NCI-H1436 (cell line): ENCODE results near the gene ABR.
"Not testable (repeated sequence)": the region's sequence is repeated elsewhere in the genome, so short reads cannot be mapped to it uniquely, and the experiment has no call there.

Experiments
- DNase-seq: peaks from one replicate; lab custom pipeline; 2025; lab: John Stamatoyannopoulos, UW

The ABR gene

DNA sequence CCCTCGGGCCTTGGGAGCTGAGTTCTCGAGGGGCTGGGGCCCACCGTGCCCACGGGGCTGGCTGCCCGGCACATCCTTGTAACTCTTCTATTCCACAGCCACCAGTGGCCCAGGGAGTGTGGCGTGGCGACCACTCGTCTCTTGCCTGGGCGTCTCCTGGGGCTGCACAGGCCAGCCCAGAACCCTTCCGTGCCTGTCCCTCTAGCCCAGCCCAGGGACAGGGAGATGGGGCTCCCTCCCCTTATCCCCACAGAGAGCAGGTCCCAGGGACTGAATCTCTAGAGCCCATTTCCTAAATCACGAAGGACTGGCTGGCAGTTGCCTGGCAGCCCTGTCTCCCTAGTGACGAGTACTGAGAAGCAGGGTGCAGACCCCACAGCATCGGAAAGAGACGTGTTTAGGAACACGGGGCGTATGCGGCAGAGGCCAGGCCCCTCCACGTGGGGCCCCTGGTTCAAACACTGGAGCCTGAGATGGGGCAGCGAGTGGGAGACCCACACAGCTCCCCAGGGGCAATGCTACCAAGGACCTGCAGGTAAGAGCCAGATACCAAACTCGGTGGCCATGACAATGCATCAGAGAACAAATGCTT, 131.8 kb downstream of the ABR start:
- no peak for DNase-seq

- DNase-seq: no peak
These were observed 132.5 kb downstream of the ABR start for GRCh38 chr17:1047177-1047878.

DNA sequence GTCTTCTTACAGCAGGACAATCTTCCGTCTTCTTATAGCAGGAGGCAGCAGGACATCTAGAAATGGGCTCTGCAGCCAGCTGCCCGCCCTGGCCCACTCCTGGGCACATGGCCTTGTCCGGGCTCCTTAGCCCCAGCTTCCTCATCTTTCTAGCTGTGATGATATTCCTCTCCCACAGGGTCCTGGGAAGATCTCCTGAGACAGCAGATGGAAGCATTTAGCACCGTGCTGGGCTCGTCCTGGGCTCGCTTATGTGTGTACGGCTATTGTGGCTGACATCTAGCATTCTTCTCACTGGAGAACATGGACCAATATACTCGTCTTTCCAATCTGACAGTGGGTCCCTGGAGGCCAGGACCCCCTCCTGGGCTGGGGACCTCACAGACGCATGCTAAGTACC, 134.3 kb downstream of the ABR start:
- no peak for DNase-seq

GRCh38 chr17:1044387-1045009, 135.3 kb downstream of the ABR start:
- DNase-seq: not testable (repeated sequence)

DNA sequence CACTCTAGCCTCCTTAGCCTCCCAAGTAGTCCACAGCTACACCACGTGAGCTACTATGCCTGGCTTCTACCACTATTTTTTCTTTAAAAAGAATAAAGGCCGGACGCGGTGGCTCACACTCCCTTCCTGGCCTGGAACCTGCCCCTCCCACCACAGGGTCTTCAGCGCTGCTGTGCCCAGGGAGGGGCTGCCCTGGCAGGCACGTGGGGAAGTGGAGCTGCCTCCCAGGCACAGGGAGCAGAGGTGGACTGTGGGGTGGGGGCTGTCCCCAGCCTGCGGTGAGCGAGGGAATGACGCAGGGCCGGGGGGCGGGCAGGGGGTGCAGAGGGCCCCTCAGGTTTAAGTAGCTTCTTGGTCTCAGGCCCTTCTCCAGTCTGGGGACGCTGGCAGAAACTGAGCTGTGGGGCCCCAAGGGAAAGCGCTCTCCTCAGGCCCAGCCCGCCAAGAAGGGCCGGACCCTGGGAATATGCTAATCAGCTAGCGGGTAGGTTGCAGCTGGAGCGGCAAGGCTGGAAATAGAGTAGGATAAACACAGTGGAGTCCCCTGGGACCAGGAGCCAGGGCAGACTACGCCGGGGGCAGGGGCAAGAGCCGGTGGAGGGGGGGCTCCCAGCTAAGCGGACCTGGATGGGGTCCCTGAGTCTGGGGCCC, 136.1 kb downstream of the ABR start:
- peak; percentile 35 for DNase-seq

DNA sequence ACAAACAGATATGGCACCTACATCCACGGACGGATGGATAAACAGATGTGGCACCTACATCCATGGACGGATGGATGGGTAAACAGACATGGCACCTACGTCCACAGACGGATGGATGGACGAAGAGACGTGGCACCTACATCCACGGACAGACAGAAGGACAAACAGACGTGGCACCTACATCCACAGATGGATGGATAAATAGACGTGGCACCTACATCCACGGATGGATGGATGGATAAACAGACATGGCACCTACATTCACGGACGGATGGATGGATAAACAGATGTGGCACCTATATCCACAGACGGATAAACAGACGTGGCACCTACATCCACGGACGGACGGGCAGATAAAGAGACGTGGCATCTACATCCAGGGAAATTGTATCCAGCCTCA, 137.3 kb downstream of the ABR start:
- DNase-seq: no peak

- DNase-seq: no peak
These were observed 138.0 kb downstream of the ABR start for GRCh38 chr17:1041746-1042145.

GRCh38 chr17:1040216-1040600, 139.6 kb downstream of the ABR start:
- no peak for DNase-seq

GRCh38 chr17:1039511-1040215, 140.1 kb downstream of the ABR start:
- no peak for DNase-seq

DNA sequence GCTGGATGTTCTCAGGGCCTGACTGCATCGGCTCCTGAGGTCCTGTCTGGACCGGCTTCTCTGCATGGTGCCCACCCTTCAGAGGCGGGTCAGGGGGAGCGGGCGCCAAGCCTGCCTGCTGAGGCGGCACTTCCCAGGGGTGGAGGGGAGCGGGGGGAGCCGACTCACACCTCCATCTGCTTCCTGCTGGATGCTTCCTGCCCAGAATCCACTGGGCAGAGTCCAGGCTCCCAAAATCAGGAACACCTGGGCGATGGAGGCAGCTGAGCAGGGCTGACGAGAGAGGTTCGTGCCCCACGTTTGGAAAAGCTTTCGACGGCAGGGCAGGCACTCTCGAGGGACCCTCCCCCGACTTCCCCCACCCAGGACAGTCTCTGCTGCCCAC, 140.7 kb downstream of the ABR start:
- no peak for DNase-seq

DNA sequence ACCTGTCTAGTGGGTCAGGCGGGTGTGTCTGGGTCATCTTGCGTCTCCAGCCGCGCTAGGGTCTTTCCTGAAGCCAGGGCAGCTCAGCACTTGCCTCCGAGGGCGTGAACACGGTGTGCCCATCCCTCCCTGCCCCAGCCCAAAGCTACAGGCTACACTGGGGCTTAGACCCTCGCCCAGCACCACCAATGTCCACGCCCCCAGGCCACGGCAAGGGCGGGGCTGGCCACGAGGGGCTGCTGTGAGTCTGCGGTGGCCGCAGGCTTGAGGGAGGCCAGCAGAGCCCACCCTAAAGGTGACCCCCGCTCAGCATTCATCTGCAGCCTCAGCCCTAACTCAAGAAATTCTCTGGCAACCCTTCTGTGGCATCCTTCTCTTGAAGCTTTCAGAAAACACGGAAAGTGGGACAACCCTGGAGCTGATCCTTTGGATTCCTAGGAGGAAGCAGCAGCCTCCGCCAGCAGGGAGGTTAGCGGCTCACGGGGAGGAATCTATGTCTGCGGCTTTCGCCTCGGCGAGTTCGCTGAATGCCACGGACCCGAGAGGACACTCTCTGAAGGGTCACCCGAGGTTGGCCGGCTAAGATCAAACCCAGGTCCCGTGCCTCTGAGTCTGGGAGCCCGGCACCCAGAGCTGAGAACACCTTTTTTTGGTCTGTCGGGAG, 141.2 kb downstream of the ABR start:
- DNase-seq: no peak

- no peak for DNase-seq
These were observed 142.4 kb downstream of the ABR start for GRCh38 chr17:1037238-1037879.

GRCh38 chr17:1036845-1037237, 142.9 kb downstream of the ABR start:
- DNase-seq: no peak

- DNase-seq: no peak
These were observed 143.5 kb downstream of the ABR start for GRCh38 chr17:1036171-1036844.

DNA sequence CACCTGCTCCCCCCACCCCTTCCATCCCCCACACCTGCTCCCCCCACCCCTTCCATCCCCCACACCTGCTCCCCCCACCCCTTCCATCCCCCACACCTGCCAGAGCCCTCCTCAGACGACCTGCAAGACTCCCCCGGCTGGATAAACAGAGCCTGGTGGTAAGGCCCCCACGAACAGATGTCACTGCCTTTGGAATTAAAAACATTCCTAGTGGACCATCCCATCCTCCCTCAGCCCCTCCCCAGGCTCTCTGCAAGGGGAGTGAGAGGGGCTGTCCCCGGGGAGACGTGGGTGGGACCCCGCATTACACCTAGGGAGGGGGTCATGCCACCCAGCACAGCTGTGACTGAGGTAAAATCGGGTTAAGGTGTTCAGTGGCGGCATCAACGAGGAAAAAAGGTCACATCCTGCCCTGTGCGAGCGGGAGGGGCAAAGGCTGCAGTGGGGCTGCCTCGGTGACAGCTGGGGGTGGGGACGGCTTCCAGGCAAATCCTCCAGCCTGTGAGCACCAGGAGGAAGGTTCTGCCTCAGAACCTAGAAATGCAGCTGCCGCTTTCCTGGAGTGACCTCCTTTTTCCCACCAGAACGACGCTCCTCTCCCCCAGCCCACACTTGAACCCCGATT, 144.1 kb downstream of the ABR start:
- DNase-seq: no peak

- peak; percentile 56 for DNase-seq
These were observed 145.1 kb downstream of the ABR start for GRCh38 chr17:1034652-1035210.

- DNase-seq: no peak
These were observed 146.3 kb downstream of the ABR start for GRCh38 chr17:1033503-1033902.

DNA sequence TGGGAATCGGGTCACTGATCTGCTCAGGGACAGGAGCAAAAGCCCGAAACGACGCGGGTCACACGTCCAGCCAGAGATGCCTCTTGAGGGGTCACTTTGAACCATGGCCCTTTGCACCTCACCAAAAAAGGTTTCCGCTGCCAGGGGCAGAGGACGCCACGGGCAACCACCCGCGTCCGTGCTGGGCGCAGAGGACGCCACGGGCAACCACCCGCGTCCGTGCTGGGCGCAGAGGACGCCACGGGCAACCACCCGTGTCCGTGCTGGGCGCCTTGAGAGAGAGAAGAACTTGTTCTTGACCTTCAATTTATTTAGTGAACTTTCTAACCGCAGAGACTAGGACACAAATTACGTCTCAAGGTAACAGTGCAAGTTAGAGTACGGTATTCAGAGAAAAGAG, 147.4 kb downstream of the ABR start:
- no peak for DNase-seq

DNA sequence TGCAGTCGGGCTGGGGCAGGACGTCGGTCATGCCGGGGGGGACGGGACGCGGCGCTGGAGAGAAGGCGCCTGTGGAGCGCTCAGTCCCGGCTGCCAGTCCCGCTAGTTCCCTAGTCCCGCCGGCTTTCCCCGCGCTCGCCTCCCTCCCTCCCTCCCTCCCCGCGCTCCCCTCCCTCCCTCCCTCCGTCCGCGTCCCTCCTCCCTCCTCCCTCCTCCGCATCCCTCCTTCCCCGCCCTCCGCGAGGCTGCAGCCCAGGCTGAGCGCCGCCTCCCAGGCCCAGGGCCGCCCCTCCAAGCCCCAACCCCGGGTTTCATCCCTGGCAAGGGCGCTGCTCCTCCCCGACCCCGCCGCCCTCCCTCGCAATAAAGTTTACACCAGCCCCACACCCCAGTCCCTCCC, 148.1 kb downstream of the ABR start:
- no peak for DNase-seq
